Measurements from ENCODE around the gene SLC39A3. TPM values are rescaled to one million over a fixed set of nuclear protein-coding genes. Genes with fewer than 3 reads are reported as not detected.

Gene SLC39A3
- total RNA-seq, 1 experiment from 2014 or later, result 46.6 TPM

DNA sequence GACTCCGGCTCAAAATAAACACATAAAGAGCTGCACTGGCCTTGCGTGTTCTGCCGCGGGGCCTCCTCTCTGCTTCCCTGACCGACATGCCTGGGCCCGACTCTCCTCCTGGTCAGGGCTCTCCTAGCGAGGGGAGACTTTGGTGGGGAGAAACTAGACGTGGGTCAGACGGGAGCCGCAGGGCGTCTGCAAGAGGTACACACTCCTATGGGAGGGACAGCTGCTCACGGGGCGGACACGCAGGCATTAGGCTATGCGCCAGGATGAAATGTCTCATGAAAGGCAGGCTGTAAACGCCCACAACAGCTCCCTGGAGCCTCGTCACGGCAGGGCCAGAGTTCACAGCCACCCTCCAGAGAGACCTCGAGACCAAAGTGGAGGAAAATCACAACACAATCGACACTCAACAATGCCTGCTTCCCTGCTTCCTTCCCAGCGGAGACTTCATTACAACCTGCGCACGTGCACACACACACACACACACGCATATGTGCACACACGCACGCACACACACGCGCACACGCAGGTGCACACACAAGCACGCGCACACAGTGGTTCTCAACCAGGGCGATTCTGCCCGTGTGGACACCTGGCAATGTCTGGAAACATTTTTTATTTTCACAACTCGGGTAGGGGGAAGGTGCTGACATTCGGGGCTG is 5.8 kb downstream of the SLC39A3 start:
- Histone ChIP-seq H3K27ac (ENCODE audit: low read length) (no peak overlapping the region), H3K36me3 (ENCODE audit: control insufficient read depth, insufficient read depth, low read length) (no peaks in the 10 kb centered on the region; the same call in 1 of the 2 replicates), H3K4me1 (ENCODE audit: control insufficient read depth, insufficient read depth, low read length) (peaks cover 2% of the 10 kb centered on the region; the same call in 1 of the 2 replicates), H3K4me3 (ENCODE audit: low read depth in 2 of 2, low read length in 2 of 2) (no peak overlapping the region), H3K27me3 (ENCODE audit: control insufficient read depth, insufficient read depth, low read length) (no peaks in the 10 kb centered on the region), H3K9me3 (ENCODE audit: control insufficient read depth, insufficient read depth, low read depth, low read length) (no peaks in the 10 kb centered on the region)
- in situ Hi-C loops (cut with HindIII; ENCODE audit: low pct_unique_long_range_greater_than_20kb, low sequenced_read_pairs) (no loop called here), intact Hi-C loops (cut with micrococcal nuclease; ENCODE audit: unreplicated experiment) (no loop called here)
- no TSS peak for BruUV-seq (replicated peaks)
- POLR2A ChIA-PET, result no interaction called here
- CTCF ChIA-PET, result no interaction called here
- DNase-seq (ENCODE audit: low read depth, low spot score), result no peak
- no peak for ATAC-seq
- no peak for TF ChIP-seq TCF7L2 (IDR thresholded peaks at IDR 0.05; ENCODE audit: low read depth, low read length)
- no peak for TF ChIP-seq SIN3A (IDR thresholded peaks at IDR 0.05; ENCODE audit: borderline replicate concordance, insufficient read depth, low read depth, low read length)
- TF ChIP-seq POLR2AphosphoS5 (IDR thresholded peaks at IDR 0.05; ENCODE audit: low read depth, low read length), result no peak
- TF ChIP-seq, protein P1, sequence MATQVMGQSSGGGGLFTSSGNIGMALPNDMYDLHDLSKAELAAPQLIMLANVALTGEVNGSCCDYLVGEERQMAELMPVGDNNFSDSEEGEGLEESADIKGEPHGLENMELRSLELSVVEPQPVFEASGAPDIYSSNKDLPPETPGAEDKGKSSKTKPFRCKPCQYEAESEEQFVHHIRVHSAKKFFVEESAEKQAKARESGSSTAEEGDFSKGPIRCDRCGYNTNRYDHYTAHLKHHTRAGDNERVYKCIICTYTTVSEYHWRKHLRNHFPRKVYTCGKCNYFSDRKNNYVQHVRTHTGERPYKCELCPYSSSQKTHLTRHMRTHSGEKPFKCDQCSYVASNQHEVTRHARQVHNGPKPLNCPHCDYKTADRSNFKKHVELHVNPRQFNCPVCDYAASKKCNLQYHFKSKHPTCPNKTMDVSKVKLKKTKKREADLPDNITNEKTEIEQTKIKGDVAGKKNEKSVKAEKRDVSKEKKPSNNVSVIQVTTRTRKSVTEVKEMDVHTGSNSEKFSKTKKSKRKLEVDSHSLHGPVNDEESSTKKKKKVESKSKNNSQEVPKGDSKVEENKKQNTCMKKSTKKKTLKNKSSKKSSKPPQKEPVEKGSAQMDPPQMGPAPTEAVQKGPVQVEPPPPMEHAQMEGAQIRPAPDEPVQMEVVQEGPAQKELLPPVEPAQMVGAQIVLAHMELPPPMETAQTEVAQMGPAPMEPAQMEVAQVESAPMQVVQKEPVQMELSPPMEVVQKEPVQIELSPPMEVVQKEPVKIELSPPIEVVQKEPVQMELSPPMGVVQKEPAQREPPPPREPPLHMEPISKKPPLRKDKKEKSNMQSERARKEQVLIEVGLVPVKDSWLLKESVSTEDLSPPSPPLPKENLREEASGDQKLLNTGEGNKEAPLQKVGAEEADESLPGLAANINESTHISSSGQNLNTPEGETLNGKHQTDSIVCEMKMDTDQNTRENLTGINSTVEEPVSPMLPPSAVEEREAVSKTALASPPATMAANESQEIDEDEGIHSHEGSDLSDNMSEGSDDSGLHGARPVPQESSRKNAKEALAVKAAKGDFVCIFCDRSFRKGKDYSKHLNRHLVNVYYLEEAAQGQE (IDR thresholded peaks at IDR 0.05; ENCODE audit: insufficient read depth in 1 of 2, low read depth in 2 of 2, low read length in 1 of 2), result no peak
- TF ChIP-seq, protein P2, sequence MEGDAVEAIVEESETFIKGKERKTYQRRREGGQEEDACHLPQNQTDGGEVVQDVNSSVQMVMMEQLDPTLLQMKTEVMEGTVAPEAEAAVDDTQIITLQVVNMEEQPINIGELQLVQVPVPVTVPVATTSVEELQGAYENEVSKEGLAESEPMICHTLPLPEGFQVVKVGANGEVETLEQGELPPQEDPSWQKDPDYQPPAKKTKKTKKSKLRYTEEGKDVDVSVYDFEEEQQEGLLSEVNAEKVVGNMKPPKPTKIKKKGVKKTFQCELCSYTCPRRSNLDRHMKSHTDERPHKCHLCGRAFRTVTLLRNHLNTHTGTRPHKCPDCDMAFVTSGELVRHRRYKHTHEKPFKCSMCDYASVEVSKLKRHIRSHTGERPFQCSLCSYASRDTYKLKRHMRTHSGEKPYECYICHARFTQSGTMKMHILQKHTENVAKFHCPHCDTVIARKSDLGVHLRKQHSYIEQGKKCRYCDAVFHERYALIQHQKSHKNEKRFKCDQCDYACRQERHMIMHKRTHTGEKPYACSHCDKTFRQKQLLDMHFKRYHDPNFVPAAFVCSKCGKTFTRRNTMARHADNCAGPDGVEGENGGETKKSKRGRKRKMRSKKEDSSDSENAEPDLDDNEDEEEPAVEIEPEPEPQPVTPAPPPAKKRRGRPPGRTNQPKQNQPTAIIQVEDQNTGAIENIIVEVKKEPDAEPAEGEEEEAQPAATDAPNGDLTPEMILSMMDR (IDR thresholded peaks at IDR 0.05), result no peak

DNA sequence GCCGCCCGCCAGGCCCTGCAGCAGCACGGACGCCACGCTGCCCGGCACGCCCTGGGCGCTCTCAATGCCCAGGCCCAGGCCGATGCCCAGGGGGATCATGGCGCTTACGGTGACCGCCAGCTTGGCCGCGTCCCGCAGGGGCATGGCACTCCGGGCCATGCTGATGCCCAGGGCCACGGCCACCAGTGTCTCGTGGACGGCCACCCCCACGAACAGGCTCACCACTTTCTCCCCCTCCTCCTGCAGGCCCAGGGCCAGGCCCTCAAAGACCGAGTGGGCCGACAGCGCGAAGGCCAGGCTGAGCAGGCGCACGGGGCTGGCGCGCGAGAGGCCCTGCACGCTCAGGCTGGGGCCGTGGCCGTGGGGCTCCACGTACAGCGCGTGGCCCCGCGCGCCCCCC is 6.9 kb downstream of the SLC39A3 start:
- BruUV-seq (replicated peaks), result no TSS peak
- no peak for ATAC-seq
- in situ Hi-C loops (cut with HindIII; ENCODE audit: low pct_unique_long_range_greater_than_20kb, low sequenced_read_pairs), result no loop called here
- Histone ChIP-seq H3K9me3 (ENCODE audit: control insufficient read depth, insufficient read depth, low read depth, low read length) (no peaks in the 10 kb centered on the region), H3K4me1 (ENCODE audit: control insufficient read depth, insufficient read depth, low read length) (no peaks in the 10 kb centered on the region), H3K27ac (ENCODE audit: low read length) (no peak overlapping the region), H3K27me3 (ENCODE audit: control insufficient read depth, insufficient read depth, low read length) (no peaks in the 10 kb centered on the region), H3K4me3 (ENCODE audit: low read depth in 2 of 2, low read length in 2 of 2) (no peak overlapping the region), H3K36me3 (ENCODE audit: control insufficient read depth, insufficient read depth, low read length) (no peaks in the 10 kb centered on the region; the same call in 1 of the 2 replicates)
- ChIA-PET POLR2A (no interaction called here), CTCF (no interaction called here)
- no peak for TF ChIP-seq TCF7L2 (IDR thresholded peaks at IDR 0.05; ENCODE audit: low read depth, low read length)
- no peak for TF ChIP-seq POLR2AphosphoS5 (IDR thresholded peaks at IDR 0.05; ENCODE audit: low read depth, low read length)
- TF ChIP-seq, protein P2 (IDR thresholded peaks at IDR 0.05), result no peak
- DNase-seq (ENCODE audit: low read depth, low spot score), result no peak
- intact Hi-C loops (cut with micrococcal nuclease; ENCODE audit: unreplicated experiment), result no loop called here
